Measurements from ENCODE around the gene SV2C. TPM values are rescaled to one million over a fixed set of nuclear protein-coding genes. Genes with fewer than 3 reads are reported as not detected.
A peak's percentile ranks its signal among the peaks of the same experiment; 100 is the strongest.

Gene SV2C
- total RNA-seq, 1 donor from 2014 or later, result 17.8 TPM

GRCh38 chr5:76104027-76104426 is 20.8 kb downstream of the SV2C start:
- Mint-ChIP-seq H3K4me1 (ENCODE audit: low read depth, unreplicated experiment) (peaks cover 6% of the 10 kb centered on the region), H3K36me3 (ENCODE audit: unreplicated experiment) (no peaks in the 10 kb centered on the region), H3K27me3 (ENCODE audit: unreplicated experiment) (peaks cover 2% of the 10 kb centered on the region), H3K4me3 (ENCODE audit: unreplicated experiment) (no peak overlapping the region), H3K27ac (ENCODE audit: unreplicated experiment) (no peak overlapping the region), H3K9me3 (ENCODE audit: unreplicated experiment) (no peaks in the 10 kb centered on the region)
- no peak for DNase-seq
- TF ChIP-seq CTCF (IDR thresholded peaks at IDR 0.05; ENCODE audit: partially characterized antibody, unreplicated experiment), result no peak

DNA sequence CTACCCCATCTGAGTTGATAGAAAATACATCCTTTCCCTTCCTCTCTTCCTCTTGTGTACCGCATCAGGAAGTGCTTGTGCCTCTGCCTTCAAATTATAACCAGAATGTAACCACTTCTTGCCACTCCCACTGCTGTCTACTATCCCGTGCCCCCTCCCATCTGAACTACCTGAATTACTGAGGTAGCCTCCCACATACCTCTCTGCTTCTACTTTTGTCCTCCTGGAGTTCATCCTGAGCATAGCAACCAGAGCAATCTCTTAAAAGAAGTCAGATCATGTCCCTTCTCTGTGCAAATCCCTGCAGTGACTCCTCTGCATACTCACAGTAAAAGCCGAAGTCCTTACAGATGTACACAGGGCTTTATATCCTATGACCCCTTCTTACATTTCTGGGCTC is 23.0 kb downstream of the SV2C start:
- no peaks in the 10 kb centered on the region for H3K36me3 Mint-ChIP-seq (ENCODE audit: unreplicated experiment)
- TF ChIP-seq CTCF (IDR thresholded peaks at IDR 0.05; ENCODE audit: partially characterized antibody, unreplicated experiment), result no peak
- peaks cover 2% of the 10 kb centered on the region for H3K27me3 Mint-ChIP-seq (ENCODE audit: unreplicated experiment)
- no peak for DNase-seq
- H3K27ac Mint-ChIP-seq (ENCODE audit: unreplicated experiment), result no peak overlapping the region
- H3K4me1 Mint-ChIP-seq (ENCODE audit: low read depth, unreplicated experiment), result peaks cover 6% of the 10 kb centered on the region
- no peaks in the 10 kb centered on the region for H3K9me3 Mint-ChIP-seq (ENCODE audit: unreplicated experiment)
- no peak overlapping the region for H3K4me3 Mint-ChIP-seq (ENCODE audit: unreplicated experiment)

DNA sequence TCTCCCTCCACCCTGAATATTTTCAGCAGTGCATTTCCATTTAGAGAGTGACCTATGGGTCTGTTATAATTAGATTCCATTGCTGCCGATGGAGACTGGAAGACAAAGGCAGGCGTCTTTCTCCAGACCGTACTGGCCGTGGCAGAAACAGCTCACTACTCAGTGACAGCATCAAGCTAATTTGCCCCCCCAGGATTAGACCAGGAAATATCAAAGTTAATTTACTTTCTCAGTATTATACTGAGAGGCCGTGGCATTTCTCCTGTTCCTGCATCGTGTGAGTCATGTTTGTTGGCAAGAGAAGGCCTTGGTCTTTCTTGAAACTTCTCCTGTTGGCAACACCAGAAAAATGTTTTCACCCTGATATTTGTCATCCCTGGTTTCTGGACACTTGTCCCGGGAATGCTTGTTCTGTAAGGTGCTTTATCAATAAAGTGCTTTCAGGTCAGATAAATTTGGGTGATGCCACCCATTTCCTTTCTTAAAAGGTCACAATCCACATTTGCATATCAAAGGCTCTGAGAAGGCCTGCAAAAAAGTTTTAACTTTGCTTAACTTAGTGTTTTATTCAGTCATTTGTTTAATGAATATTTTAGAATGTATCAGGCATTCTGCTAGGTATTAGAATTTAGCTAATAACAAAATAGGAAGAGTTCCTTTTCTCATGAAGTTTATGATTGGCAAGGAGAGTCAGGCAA is 28.4 kb downstream of the SV2C start:
- Mint-ChIP-seq H3K4me3 (ENCODE audit: unreplicated experiment) (no peak overlapping the region), H3K27ac (ENCODE audit: unreplicated experiment) (no peak overlapping the region), H3K4me1 (ENCODE audit: low read depth, unreplicated experiment) (peaks cover 25% of the 10 kb centered on the region), H3K27me3 (ENCODE audit: unreplicated experiment) (no peaks in the 10 kb centered on the region), H3K36me3 (ENCODE audit: unreplicated experiment) (no peaks in the 10 kb centered on the region), H3K9me3 (ENCODE audit: unreplicated experiment) (peaks cover 5% of the 10 kb centered on the region)
- no peak for DNase-seq
- TF ChIP-seq CTCF (IDR thresholded peaks at IDR 0.05; ENCODE audit: partially characterized antibody, unreplicated experiment), result no peak

GRCh38 chr5:76113103-76113502 is 29.9 kb downstream of the SV2C start:
- no peak for TF ChIP-seq CTCF (IDR thresholded peaks at IDR 0.05; ENCODE audit: partially characterized antibody, unreplicated experiment)
- DNase-seq, result no peak
- H3K27ac Mint-ChIP-seq (ENCODE audit: unreplicated experiment), result no peak overlapping the region
- no peak overlapping the region for H3K4me3 Mint-ChIP-seq (ENCODE audit: unreplicated experiment)
- no peaks in the 10 kb centered on the region for H3K27me3 Mint-ChIP-seq (ENCODE audit: unreplicated experiment)
- H3K9me3 Mint-ChIP-seq (ENCODE audit: unreplicated experiment), result peaks cover 5% of the 10 kb centered on the region
- no peaks in the 10 kb centered on the region for H3K36me3 Mint-ChIP-seq (ENCODE audit: unreplicated experiment)
- H3K4me1 Mint-ChIP-seq (ENCODE audit: low read depth, unreplicated experiment), result peaks cover 25% of the 10 kb centered on the region

DNA sequence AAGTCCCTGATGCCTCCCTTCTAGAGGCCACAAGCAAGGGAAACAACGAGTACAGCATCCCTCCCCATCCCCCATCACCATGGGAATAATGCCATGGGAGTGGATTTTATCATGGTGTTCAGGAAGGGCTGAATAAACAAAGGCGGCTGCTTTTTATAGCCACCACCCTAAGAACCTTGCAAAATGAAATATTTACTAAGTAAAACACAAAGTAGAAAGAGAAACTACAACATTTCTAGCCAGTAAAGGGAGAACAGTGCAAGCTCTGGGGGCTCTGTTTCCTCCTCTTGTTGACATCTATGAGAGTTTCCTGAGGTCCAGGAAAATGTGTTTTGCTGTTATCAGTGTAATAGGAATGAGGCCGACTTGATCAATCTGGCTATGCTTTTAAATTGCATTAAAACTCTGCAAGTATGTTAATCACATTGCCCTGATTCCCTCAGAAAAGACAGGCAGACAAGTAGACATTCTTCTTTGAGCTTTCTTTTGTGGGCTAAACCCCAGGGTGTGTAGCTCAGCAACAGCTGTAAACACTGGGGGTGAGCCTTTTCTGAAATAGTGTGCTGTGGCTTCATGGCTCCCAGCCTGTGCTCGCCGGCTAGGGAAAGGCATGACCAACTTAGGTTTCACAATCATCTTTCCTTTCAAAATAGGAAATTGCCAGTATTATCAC is 31.1 kb downstream of the SV2C start:
- H3K9me3 Mint-ChIP-seq (ENCODE audit: unreplicated experiment), result peaks cover 5% of the 10 kb centered on the region
- no peak for DNase-seq
- peak overlapping the region; percentile 39 for H3K4me3 Mint-ChIP-seq (ENCODE audit: unreplicated experiment)
- peaks cover 25% of the 10 kb centered on the region for H3K4me1 Mint-ChIP-seq (ENCODE audit: low read depth, unreplicated experiment)
- H3K27me3 Mint-ChIP-seq (ENCODE audit: unreplicated experiment), result no peaks in the 10 kb centered on the region
- H3K36me3 Mint-ChIP-seq (ENCODE audit: unreplicated experiment), result no peaks in the 10 kb centered on the region
- TF ChIP-seq CTCF (IDR thresholded peaks at IDR 0.05; ENCODE audit: partially characterized antibody, unreplicated experiment), result no peak
- no peak overlapping the region for H3K27ac Mint-ChIP-seq (ENCODE audit: unreplicated experiment)

Data from glutamatergic neuron (in vitro differentiated cells).